HL-60 (cell line): Measurements from ENCODE around the gene THAP5.
A peak's percentile ranks its signal among the peaks of the same experiment; 100 is the strongest.

Experiments
- CTCF ChIP-seq: IDR thresholded peaks from one replicate; pipeline ENCODE4 v1.5.1; 2011; ENCODE audit warnings: low read length, control low read depth, inconsistent platforms; ENCODE audit not compliant: insufficient read depth
- POLR2AphosphoS5 ChIP-seq: IDR thresholded peaks from 2 replicates; pipeline ENCODE4 v1.6.1; 2012; ENCODE audit warnings: low read depth

DNA sequence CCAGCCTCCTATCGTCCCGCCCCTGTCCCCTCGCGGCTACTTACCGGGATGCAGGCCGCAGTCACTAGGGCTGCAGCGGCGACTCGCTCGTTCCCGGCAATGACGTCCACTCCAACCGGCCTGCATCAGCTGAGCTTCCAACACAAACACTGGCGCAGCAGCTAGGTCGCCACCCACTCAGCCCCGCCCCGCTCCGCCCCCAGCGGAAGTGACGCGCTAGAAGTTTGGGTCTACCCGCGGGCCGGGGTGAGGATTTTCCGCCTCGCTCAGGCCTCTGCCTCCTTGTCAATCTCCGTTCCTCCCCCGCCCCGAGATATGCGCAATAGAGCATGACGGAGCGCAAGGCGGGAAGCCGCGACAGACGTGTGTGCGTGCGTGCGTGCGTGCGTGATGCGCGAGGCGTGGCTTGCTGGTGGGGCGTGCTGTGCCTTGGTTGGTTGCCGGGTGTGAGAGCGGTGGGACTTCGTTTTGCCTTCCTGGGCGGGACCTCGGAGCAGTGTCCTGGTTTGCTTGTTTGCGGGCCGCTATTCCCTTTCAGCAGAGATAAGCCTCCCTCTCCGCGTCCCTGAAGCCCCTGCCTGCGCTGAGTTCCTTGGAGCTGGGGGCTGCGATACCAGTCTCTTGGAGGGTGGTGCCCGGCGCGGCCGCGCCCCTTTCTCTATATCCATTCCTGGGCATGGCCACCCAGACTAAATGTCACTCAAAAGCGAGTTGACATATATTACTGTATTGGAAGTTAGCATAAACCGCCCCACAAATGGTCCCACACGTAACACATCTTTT is 43.3 kb downstream of the THAP5 start, which contains the start of gene PNPLA8:
- TF ChIP-seq CTCF (no peak), POLR2AphosphoS5 (peak; percentile 83)
